Stimulated activated CD8-positive, alpha-beta memory T cell treated with anti-CD3 and anti-CD28 coated beads, Interleukin-7, amount 100 ng/mL, for 48 hours (primary cell): ENCODE measurements around the gene PRDX5.

Experiments used
- DNase-seq, 2 donors: peaks; one replicate each; pipeline ENCODE4 v3.0.0-alpha.2; 2020; ENCODE audit warnings: low read depth in 1 of 2; ENCODE audit errors: extremely low read depth in 1 of 2

The PRDX5 gene

DNA sequence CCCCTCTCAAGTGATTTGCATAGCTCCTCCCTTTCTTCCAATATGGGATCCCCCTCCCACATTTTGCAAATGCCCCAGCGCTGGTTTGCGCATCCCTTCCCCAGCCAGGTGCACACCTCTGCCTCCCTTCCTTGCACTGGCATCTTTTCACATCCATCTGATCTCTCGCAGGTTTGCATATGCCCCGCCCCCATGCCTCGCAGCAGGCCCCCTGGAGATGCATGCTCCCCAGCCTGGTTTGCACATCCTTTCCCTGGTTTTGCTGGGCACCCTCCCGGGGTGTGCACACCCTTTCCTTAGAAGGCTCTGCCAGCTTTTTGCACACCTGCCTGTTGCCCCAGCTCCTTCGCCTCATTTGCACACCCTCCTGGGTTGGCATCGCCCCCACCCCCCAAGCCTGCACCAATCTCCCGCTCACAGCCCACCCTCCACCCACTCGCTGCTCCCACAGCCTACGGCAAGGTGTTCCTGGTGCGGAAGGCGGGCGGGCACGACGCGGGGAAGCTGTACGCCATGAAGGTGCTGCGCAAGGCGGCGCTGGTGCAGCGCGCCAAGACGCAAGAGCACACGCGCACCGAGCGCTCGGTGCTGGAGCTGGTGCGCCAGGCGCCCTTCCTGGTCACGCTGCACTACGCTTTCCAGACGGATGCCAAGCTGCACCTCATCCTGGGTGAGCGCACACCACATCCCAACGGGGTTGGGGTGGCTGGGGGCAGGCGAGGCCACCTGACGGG, 42.0 kb downstream of the PRDX5 start:
- DNase-seq: no peak

DNA sequence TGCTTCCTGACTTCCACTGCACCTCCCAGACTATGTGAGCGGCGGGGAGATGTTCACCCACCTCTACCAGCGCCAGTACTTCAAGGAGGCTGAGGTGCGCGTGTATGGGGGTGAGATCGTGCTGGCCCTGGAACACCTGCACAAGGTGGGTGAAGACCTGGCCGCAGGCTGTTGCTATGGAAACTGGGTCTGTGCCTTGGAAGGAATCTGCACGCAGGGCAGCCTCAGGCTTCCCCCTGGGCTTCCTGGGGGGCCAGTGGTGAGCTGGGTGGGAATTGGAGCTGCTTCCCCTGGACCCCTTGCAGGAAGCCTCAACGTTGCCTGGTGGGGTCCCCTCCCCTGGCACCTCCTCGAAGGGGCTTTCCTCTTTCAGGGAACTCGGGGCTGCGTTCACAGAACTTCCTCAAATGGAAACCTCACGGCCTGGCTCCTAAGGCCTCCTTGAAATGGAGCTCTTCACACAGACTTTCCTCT, 42.6 kb downstream of the PRDX5 start:
- no peak for DNase-seq

DNA sequence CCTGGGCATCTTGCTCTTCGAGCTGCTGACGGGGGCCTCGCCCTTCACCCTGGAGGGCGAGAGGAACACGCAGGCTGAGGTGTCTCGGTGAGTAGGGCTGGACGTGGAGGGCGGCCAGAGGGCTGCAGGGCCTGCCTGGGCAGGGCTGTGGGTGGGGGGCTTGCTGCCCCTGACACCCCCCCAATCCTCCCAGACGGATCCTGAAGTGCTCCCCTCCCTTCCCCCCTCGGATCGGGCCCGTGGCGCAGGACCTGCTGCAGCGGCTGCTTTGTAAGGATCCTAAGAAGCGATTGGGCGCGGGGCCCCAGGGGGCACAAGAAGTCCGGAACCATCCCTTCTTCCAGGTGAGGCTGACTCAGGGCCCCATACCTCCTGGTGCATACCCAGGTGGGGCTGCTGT, 43.7 kb downstream of the PRDX5 start:
- DNase-seq: no peak

DNA sequence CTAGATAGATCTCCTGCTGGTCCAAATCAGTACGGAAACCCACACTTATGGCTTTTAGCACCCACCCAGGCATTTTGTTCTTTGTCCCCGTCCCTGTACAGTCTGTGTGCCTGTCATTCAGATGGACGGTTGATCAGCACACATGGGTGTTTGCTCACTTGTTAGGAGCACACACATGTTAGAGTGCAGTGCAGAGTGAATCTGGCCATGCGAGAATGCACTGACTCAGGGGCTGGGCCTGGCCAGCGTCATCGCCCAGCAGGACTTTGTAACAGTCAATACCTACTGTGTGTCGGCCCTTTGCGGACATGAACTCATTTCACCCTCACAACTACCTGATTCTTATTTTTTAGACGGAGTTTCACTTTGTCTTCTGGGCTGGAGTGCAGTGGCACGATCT, 44.4 kb downstream of the PRDX5 start:
- DNase-seq: no peak

DNA sequence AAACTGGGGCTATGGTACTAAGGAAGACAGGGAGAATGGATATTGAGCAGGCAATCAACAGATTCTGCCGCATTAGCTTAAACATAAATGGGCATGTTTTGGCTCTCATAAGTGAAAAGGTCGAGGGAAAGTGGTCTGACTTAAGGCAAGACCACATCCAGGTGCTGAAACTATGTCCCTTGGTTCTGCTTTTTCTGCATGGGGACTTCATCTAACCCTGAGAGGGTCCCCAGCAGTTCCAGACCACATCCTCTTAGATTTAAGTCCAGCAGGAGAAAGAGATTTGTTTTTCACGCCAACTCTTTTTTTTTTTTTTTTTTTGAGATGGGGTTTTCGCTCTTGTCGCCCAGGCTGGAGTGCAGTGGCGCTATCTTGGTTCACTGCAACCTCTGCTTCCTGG, 46.5 kb downstream of the PRDX5 start:
- no peak for DNase-seq

DNA sequence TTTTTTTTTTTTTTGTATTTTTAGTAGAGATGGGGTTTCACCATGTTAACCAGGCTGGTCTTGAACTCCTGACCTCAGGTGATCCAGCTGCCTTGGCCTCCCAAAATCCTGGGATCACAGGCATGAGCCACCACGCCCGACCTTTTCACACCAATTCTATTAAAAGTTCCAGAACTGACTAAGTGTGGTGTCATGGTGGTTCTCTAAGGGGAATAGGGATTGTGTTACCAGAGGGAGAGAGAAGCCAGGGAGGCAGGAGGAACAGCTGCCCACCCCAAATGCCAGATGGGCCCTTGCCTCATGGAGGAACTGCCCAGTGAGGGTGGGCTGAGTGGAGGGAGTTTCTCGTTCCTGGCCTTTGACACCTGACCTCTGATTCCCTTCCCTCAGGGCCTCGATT, 47.0 kb downstream of the PRDX5 start:
- no peak for DNase-seq

DNA sequence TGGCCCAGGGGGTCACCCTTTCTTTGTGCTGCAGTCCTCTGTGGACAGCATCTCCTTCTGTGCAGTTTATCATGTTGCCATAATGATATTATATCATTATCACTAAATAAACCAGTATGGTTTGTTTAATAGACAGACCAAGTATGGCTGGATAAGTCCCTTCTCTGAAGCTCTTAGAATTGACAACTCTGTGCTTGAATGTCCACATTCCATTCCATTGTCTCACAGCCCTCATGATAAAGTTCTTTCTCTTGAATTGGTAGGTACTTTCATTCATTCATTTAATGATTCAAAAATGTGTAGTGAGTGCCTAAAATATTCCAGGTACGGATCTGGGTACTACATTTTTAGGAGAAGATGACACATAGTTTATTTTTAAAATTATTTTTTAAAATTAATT, 48.8 kb downstream of the PRDX5 start:
- no peak for DNase-seq

DNA sequence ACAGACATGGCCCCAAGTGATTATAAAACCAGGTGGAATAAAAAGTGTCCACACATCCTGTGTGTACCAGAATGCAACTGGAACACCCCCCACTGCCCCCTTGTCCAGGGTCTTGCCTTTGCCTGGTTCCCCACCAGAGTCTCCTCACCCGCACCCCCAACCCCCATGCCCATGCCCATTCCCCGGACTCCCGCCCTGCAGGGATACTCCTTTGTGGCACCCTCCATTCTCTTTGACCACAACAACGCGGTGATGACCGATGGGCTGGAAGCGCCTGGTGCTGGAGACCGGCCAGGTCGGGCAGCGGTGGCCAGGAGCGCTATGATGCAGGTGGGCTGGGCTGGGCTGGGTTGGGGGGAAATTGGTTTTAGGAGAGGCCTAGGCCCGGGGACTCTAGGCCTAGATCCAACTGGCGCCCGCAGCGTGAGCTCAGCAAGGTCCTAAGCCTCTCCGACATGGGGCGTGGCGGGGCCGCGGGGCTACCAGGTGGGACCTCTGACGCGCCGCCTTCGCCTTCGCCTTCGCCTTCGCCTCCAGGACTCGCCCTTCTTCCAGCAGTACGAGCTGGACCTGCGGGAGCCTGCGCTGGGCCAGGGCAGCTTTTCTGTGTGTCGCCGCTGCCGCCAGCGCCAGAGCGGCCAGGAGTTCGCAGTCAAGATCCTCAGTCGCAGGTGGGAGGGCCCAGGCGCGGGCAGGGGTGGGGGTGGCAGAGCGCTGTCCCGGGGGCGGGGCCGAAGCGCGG, 50.2 kb downstream of the PRDX5 start:
- DNase-seq: no peak

DNA sequence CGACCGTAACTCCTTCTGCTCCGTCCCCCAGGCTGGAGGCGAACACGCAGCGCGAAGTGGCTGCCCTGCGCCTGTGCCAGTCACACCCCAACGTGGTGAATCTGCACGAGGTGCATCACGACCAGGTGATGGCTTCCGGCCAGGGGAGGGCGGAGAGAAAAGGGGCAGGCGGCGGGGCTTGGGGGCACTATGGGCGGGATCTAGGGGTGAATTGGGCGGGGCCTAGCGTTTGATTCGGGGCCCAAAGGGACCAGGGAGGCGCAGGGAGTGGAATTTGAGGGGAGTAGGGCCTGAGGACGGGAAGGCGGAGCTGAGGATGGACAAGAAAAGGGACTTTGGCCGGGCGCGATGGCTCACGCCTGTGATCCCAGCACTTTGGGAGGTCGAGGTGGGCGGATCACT, 50.8 kb downstream of the PRDX5 start:
- no peak for DNase-seq

DNA sequence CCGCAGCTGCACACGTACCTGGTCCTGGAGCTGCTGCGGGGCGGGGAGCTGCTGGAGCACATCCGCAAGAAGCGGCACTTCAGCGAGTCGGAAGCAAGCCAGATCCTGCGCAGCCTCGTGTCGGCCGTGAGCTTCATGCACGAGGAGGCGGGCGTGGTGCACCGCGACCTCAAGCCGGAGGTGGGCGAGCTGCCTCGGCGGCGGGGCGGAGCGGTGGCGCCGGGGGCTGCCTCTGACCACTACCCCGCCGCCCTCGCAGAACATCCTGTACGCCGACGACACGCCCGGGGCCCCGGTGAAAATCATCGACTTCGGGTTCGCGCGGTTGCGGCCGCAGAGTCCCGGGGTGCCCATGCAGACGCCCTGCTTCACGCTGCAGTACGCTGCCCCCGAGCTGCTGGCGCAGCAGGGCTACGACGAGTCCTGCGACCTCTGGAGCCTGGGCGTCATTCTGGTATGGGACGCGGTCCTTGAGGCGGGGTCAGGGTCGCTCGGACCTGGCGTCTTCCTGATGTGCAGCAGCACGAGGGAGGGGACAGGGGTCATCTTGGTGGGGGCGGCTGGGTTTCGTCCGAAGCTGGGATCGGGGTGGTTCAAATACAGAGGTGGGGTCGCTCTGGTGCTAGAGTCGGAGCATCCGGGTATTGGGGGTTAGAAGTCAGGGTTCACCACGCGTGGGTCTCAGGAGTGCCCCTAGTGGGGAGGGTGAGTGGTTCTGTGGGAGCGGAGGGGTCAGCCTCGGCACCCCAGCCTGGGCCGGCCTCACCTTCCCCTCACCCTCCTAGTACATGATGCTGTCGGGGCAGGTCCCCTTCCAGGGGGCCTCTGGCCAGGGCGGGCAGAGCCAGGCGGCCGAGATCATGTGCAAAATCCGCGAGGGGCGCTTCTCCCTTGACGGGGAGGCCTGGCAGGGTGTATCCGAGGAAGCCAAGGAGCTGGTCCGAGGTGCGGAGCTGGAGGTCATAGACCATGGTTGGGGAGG, 51.8 kb downstream of the PRDX5 start:
- DNase-seq: no peak

DNA sequence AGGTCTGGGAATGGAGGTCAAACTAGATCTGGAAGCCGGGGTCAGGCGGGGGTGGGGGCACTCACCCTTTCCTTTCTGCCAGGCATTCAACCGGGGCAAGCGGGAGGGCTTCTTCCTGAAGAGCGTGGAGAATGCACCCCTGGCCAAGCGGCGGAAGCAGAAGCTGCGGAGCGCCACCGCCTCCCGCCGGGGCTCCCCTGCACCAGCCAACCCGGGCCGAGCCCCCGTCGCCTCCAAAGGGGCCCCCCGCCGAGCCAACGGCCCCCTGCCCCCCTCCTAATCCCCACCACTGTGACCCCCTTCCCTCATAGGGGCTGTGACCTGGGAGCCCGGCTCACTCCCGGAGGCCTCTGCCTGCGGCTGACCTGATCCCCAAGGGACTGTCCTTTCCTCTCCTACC, 53.3 kb downstream of the PRDX5 start:
- no peak for DNase-seq
